CD4-positive, alpha-beta memory T cell (primary cell): ENCODE results near the gene FAM78A. TPM values are rescaled to one million over a fixed set of nuclear protein-coding genes. Genes with fewer than 3 reads are reported as not detected.
A peak's percentile ranks its signal among the peaks of the same experiment; 100 is the strongest.

ENCODE experiments used
- CTCF ChIA-PET: fragments of 350-600 bp; sonication (Branson Sonifier 250); formaldehyde crosslinking; loops from one replicate; lab custom pipeline; 2021; ENCODE audit warnings: inconsistent platforms; ENCODE audit not compliant: partially characterized antibody; lab: Charles Lee
- POLR2A ChIA-PET: fragments of 350-600 bp; sonication (Branson Sonifier 250); formaldehyde crosslinking; loops from one replicate; lab custom pipeline; 2021; ENCODE audit not compliant: partially characterized antibody; lab: Charles Lee
- DNase-seq, 5 donors: peaks; one replicate each; pipeline versions ENCODE4 v3.0.0 to v3.0.0-alpha.2; 2020 to 2022; ENCODE audit warnings: mixed read lengths in 1 of 5
- H3K27ac ChIP-seq: one replicate; pipeline ENCODE4 v1.7.0; 2013; ENCODE audit warnings: low read depth, low read length
- H3K27me3 ChIP-seq: 2 replicates; pipeline ENCODE4 v1.7.0; 2013; ENCODE audit warnings: mild to moderate bottlenecking, low read length, moderate library complexity; ENCODE audit not compliant: insufficient read depth
- H3K36me3 ChIP-seq: 2 replicates; pipeline ENCODE4 v1.7.0; 2013; ENCODE audit warnings: mild to moderate bottlenecking, low read length, moderate library complexity; ENCODE audit not compliant: insufficient read depth
- H3K4me1 ChIP-seq: 2 replicates; pipeline ENCODE4 v1.7.0; 2013; ENCODE audit warnings: mild to moderate bottlenecking, low read length, moderate library complexity; ENCODE audit not compliant: insufficient read depth
- H3K4me3 ChIP-seq, 2 donors: one replicate each; pipeline ENCODE4 v1.7.0; 2013; ENCODE audit warnings: low read length in 2 of 2, mild to moderate bottlenecking in 1 of 2
- H3K9me3 ChIP-seq, 2 donors: one replicate each; pipeline ENCODE4 v1.7.0; 2013; ENCODE audit warnings: low read length in 2 of 2, control low read depth in 1 of 2; ENCODE audit not compliant: control insufficient read depth in 1 of 2
- H3K27ac Mint-ChIP-seq, 7 donors: one replicate each; pipeline ENCODE4 v1.8.0; 2020 to 2021; ENCODE audit warnings: mixed read lengths in 7 of 7, mild to moderate bottlenecking in 6 of 7, inconsistent platforms in 3 of 7, moderate library complexity in 3 of 7
- H3K27me3 Mint-ChIP-seq, 2 donors: one replicate each; pipeline ENCODE4 v1.8.0; 2020 to 2021; ENCODE audit warnings: mixed read lengths in 2 of 2
- H3K36me3 Mint-ChIP-seq, 2 donors: one replicate each; pipeline ENCODE4 v1.8.0; 2020 to 2021; ENCODE audit warnings: mixed read lengths in 2 of 2, inconsistent platforms in 1 of 2, mild to moderate bottlenecking in 1 of 2
- H3K4me1 Mint-ChIP-seq, 4 donors: one replicate each; pipeline ENCODE4 v1.8.0; 2020 to 2021; ENCODE audit warnings: mixed read lengths in 4 of 4, mild to moderate bottlenecking in 1 of 4
- H3K4me3 Mint-ChIP-seq, 8 donors: one replicate each; pipeline ENCODE4 v1.8.0; 2020 to 2021; ENCODE audit warnings: mixed read lengths in 8 of 8, mild to moderate bottlenecking in 7 of 8, moderate library complexity in 6 of 8, inconsistent platforms in 3 of 8
- H3K9me3 Mint-ChIP-seq, 8 donors: one replicate each; pipeline ENCODE4 v1.8.0; 2020 to 2021; ENCODE audit warnings: mixed read lengths in 8 of 8, mild to moderate bottlenecking in 5 of 8, inconsistent platforms in 3 of 8, moderate library complexity in 1 of 8
- intact Hi-C: fragments of 100-400 bp; cut with micrococcal nuclease; formaldehyde crosslinking; loops from one replicate; pipeline ENCODE4 v1.15.1; 2023
- polyA plus RNA-seq, 2 donors: library from polyadenylated mRNA; unstranded; fragments of 300-500 nt; fragmentation: Illumina TruSeq; gene quantifications; one replicate each; pipeline ENCODE4 v1.2.3, GENCODE V29; 2021
- total RNA-seq, 2 experiments: library from RNA; stranded (reverse); gene quantifications; one replicate each; pipeline ENCODE4 v1.2.3, GENCODE V29; 2021

FAM78A gene
- total and polyA plus RNA-seq, 4 experiments from 2014 or later: 5.5 to 93.5 (median 61.3) TPM

DNA sequence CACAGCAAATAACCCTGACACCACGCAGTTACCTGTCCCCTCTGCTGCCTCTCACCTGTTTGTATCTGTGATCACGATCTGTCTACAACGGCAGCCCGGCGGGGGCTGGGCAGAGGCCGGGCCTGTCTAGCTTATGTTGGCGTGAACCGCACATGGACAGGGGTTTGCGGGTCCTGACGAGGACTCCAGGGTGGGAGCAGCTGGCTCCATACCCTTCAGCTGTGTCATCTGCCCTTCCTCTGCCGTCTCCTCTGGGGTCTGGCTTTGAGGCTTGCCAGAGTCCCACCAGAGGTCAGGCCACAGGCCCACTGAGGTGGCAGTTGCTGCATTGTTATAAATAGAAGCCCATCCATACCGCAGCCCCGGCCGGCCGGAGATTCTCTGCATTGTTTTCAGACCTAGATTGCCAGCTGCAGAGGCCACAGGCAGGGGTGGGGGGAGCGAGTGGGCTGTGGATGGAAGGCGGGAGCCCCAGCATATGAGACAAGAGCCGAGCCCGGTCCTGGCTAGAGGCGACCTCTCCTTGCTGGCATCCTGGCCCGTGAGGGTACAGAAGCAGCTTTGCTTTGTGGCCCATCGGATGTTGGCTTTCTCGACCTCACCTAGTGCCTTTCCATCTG, 37.8 kb downstream of the FAM78A start:
- ChIA-PET CTCF (interaction anchor here (1.1 to 1.8 kb wide), 3 partner anchors 18 to 98 kb away, joined by 3 to 6 read pairs (median 3); no protein-coding TSS in a partner anchor), POLR2A (interaction anchor here (0.9 to 11.8 kb wide), 8 partner anchors 10 to 134 kb away, joined by 3 to 237 read pairs (median 14); partner anchors contain the start of gene FAM78A)
- intact Hi-C loops: loop anchor here (1.0 to 10.0 kb wide), 4 partner anchors 14 to 64 kb away; no protein-coding TSS in a partner anchor
- DNase-seq: no peak
- Mint-ChIP-seq H3K9me3 (no peaks in the 10 kb centered on the region), H3K36me3 (peaks cover 8 to 10% of the 10 kb centered on the region in 2 donors), H3K27ac (peak overlapping the region; percentile 84 to 98 (median 96)), H3K4me1 (peaks cover 28 to 64% (median 45%) of the 10 kb centered on the region in 4 donors), H3K27me3 (no peaks in the 10 kb centered on the region), H3K4me3 (peak overlapping the region; percentile 77 to 87 (median 83))
- H3K36me3 ChIP-seq: no peaks in the 10 kb centered on the region
- H3K27ac ChIP-seq: peak overlapping the region; percentile 42
- peaks cover 60% of the 10 kb centered on the region for H3K4me1 ChIP-seq
- peak overlapping the region in 1 of 2 donors; percentile 34 for H3K4me3 ChIP-seq
- H3K27me3 ChIP-seq: no peaks in the 10 kb centered on the region
- H3K9me3 ChIP-seq: no peaks in the 10 kb centered on the region

DNA sequence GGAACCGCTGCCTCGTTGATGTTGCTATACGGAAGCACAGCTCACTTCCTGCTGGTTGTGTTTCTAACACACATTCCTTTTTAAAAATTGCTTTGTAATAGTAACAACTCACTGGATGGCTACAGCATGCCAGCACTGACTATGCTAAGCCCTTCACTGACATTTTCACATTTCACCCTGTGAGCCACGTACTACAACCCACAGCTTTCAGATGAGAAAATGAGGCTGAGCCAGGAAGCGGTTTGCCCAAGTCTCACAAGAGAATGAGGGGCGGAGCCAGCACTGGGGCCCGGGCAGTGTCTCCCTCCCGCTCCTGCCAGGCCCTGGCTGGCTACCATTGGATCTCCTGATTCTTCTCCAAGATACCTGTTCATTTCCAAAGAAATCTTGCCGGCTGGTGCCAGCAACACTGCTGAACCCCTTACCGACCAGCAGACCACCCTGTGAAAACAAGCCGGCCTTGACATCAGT, 38.3 kb downstream of the FAM78A start:
- Mint-ChIP-seq H3K27me3 (no peaks in the 10 kb centered on the region), H3K9me3 (no peaks in the 10 kb centered on the region), H3K4me1 (peaks cover 32 to 68% (median 49%) of the 10 kb centered on the region in 4 donors), H3K36me3 (peaks cover 10 to 12% of the 10 kb centered on the region in 2 donors), H3K27ac (peak overlapping the region; percentile 84 to 98 (median 96)), H3K4me3 (peak overlapping the region; percentile 77 to 87 (median 83))
- H3K27me3 ChIP-seq: no peaks in the 10 kb centered on the region
- intact Hi-C loops: loop anchor here (1.0 to 10.0 kb wide), 4 partner anchors 14 to 63 kb away; no protein-coding TSS in a partner anchor
- H3K36me3 ChIP-seq: no peaks in the 10 kb centered on the region
- peak; percentile 84 to 89 (median 85) for DNase-seq
- H3K4me3 ChIP-seq: peak overlapping the region in 1 of 2 donors; percentile 34
- POLR2A ChIA-PET: interaction anchor here (0.9 to 11.8 kb wide), 8 partner anchors 11 to 135 kb away, joined by 3 to 237 read pairs (median 14); partner anchors contain the start of gene FAM78A
- CTCF ChIA-PET: interaction anchor here (1.1 to 3.4 kb wide), 5 partner anchors 18 to 99 kb away, joined by 3 to 14 read pairs (median 3); no protein-coding TSS in a partner anchor
- H3K27ac ChIP-seq: peak overlapping the region; percentile 42
- no peaks in the 10 kb centered on the region for H3K9me3 ChIP-seq
- peaks cover 65% of the 10 kb centered on the region for H3K4me1 ChIP-seq

DNA sequence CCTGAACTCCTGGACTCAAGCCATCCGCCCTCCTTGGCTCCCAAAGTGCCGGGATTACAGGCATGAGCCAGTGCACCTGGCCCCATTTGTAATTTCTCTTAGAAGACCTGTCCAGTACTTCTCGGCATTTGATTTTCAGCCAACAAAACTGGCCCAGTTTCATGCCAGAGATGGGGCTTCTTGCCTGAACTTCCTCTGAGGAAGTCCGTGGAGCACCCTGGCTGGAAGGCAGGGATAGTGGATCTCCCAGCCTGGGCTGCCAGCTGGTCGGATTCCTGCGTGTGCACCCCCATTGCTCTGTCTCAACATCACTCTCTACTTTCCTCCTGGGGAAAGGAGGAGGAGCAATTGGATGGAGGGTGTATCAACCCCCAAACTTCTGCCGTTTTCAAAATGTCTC, 39.0 kb downstream of the FAM78A start:
- no peak for DNase-seq
- Histone ChIP-seq H3K9me3 (no peaks in the 10 kb centered on the region), H3K4me3 (no peak overlapping the region), H3K27ac (no peak overlapping the region), H3K27me3 (no peaks in the 10 kb centered on the region), H3K36me3 (no peaks in the 10 kb centered on the region), H3K4me1 (peaks cover 65% of the 10 kb centered on the region)
- peaks cover 11% of the 10 kb centered on the region in 2 donors for H3K36me3 Mint-ChIP-seq
- peak overlapping the region in 5 of 8 donors; percentile 36 to 87 (median 64) for H3K4me3 Mint-ChIP-seq
- H3K27me3 Mint-ChIP-seq: no peaks in the 10 kb centered on the region
- ChIA-PET POLR2A (interaction anchor here (1.0 to 11.8 kb wide), 7 partner anchors 10 to 136 kb away, joined by 3 to 237 read pairs (median 20); partner anchors contain the start of gene FAM78A), CTCF (interaction anchor here (1.1 to 3.4 kb wide), 5 partner anchors 19 to 99 kb away, joined by 3 to 14 read pairs (median 3); no protein-coding TSS in a partner anchor)
- H3K4me1 Mint-ChIP-seq: peaks cover 32 to 70% (median 50%) of the 10 kb centered on the region in 4 donors
- intact Hi-C loops: loop anchor here (10.0 kb wide), 1 partner anchor 62 kb away; no protein-coding TSS in a partner anchor
- peak overlapping the region; percentile 84 to 98 (median 96) for H3K27ac Mint-ChIP-seq
- no peaks in the 10 kb centered on the region for H3K9me3 Mint-ChIP-seq

DNA sequence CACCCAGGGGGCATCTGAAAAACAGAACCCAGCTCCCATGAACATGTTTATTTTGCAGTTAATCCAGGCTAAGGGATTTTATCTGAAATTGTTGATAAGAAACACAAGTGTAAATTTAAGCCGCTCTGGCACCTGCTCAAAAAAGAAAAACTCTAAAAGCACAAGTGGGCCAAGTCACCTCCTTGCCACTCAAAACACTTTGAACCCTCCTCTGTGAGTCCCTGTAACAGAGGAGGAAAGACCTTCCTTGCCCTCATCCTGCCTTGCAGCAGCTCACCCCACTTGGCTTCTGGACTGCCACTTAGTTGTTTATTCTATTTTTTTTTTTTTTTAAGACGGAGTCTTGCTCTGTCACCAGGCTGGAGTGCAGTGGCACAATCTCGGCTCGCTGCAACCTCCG, 39.5 kb downstream of the FAM78A start:
- Mint-ChIP-seq H3K36me3 (peaks cover 14 to 15% of the 10 kb centered on the region in 2 donors), H3K27ac (peak overlapping the region in 6 of 7 donors; percentile 42 to 96 (median 64)), H3K4me1 (peaks cover 32 to 73% (median 53%) of the 10 kb centered on the region in 4 donors), H3K4me3 (peak overlapping the region in 2 of 8 donors; percentile 26 to 31), H3K9me3 (no peaks in the 10 kb centered on the region), H3K27me3 (no peaks in the 10 kb centered on the region)
- CTCF ChIA-PET: interaction anchor here (1.2 to 3.4 kb wide), 3 partner anchors 16 to 58 kb away, joined by 3 to 14 read pairs (median 10); no protein-coding TSS in a partner anchor
- no peaks in the 10 kb centered on the region for H3K27me3 ChIP-seq
- H3K9me3 ChIP-seq: no peaks in the 10 kb centered on the region
- H3K36me3 ChIP-seq: no peaks in the 10 kb centered on the region
- no peak for DNase-seq
- POLR2A ChIA-PET: interaction anchor here (1.6 to 11.8 kb wide), 5 partner anchors 15 to 136 kb away, joined by 3 to 237 read pairs (median 27); partner anchors contain the start of gene FAM78A
- H3K4me1 ChIP-seq: peaks cover 65% of the 10 kb centered on the region
- intact Hi-C loops: loop anchor here (10.0 kb wide), 1 partner anchor 62 kb away; no protein-coding TSS in a partner anchor
- no peak overlapping the region for H3K4me3 ChIP-seq
- peak overlapping the region; percentile 22 for H3K27ac ChIP-seq

DNA sequence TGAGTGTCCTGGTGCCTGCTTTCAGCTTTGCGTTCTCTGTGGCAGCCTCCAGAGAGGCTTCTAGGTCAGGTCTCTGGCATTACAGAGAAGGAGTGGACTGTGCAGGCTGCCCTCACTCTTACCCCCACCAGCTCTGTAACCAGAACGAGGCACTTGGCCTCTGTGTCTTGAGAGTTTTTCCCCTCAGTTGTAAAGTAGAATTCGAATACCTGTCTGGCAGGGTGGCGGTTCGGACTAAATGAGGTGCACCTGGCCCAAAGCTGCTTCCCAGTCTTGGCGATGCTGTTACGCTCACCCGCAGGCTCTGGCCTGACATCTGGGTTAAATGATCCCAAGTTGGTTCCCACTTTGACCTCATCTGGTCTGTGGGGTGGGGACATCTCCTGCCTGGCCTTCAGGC, 40.1 kb downstream of the FAM78A start:
- H3K27ac ChIP-seq: peak overlapping the region; percentile 22
- Mint-ChIP-seq H3K4me1 (peaks cover 32 to 73% (median 54%) of the 10 kb centered on the region in 4 donors), H3K27me3 (no peaks in the 10 kb centered on the region), H3K27ac (peak overlapping the region in 2 of 7 donors; percentile 23 to 86), H3K4me3 (no peak overlapping the region), H3K9me3 (no peaks in the 10 kb centered on the region), H3K36me3 (peaks cover 18 to 19% of the 10 kb centered on the region in 2 donors)
- POLR2A ChIA-PET: interaction anchor here (9.3 to 11.8 kb wide), 2 partner anchors 21 to 37 kb away, joined by 124 to 237 read pairs; partner anchors contain the start of gene FAM78A
- no peaks in the 10 kb centered on the region for H3K27me3 ChIP-seq
- H3K36me3 ChIP-seq: no peaks in the 10 kb centered on the region
- intact Hi-C loops: loop anchor here (10.0 kb wide), 1 partner anchor 61 kb away; no protein-coding TSS in a partner anchor
- DNase-seq: no peak
- peaks cover 65% of the 10 kb centered on the region for H3K4me1 ChIP-seq
- H3K9me3 ChIP-seq: no peaks in the 10 kb centered on the region
- H3K4me3 ChIP-seq: no peak overlapping the region
- CTCF ChIA-PET: interaction anchor here (0.8 to 3.4 kb wide), 3 partner anchors 16 to 100 kb away, joined by 3 to 14 read pairs (median 10); no protein-coding TSS in a partner anchor

DNA sequence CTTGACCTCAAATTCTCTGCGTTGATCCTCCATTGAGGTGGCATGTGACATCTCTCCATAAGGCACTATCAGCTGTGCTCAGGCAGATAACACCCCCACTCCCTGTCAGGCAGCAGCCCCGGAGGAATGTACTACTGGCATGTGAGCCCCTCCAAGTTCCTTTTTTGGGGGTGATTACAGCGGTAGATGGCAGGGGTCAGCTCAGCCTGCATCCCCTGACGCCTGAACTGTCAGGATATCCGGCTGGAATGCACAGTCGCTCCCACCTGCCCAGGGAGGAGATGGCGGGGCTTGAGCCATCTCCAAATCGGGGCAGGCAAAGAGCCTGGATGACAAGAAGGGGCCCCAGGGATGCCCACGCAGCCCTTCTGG, 40.8 kb downstream of the FAM78A start:
- peak overlapping the region in 6 of 7 donors; percentile 47 to 86 (median 62) for H3K27ac Mint-ChIP-seq
- Histone ChIP-seq H3K27ac (no peak overlapping the region), H3K4me3 (no peak overlapping the region), H3K4me1 (peaks cover 65% of the 10 kb centered on the region), H3K27me3 (no peaks in the 10 kb centered on the region), H3K36me3 (no peaks in the 10 kb centered on the region), H3K9me3 (no peaks in the 10 kb centered on the region)
- H3K4me1 Mint-ChIP-seq: peaks cover 32 to 73% (median 54%) of the 10 kb centered on the region in 4 donors
- no peak for DNase-seq
- intact Hi-C loops: loop anchor here (10.0 kb wide), 1 partner anchor 61 kb away; no protein-coding TSS in a partner anchor
- no peaks in the 10 kb centered on the region for H3K9me3 Mint-ChIP-seq
- CTCF ChIA-PET: interaction anchor here (0.8 to 3.4 kb wide), 4 partner anchors 17 to 101 kb away, joined by 3 to 14 read pairs (median 7); no protein-coding TSS in a partner anchor
- peak overlapping the region in 1 of 8 donors; percentile 10 for H3K4me3 Mint-ChIP-seq
- H3K36me3 Mint-ChIP-seq: peaks cover 22 to 25% of the 10 kb centered on the region in 2 donors
- POLR2A ChIA-PET: interaction anchor here (1.2 to 11.8 kb wide), 5 partner anchors 14 to 37 kb away, joined by 3 to 237 read pairs (median 12); partner anchors contain the start of gene FAM78A
- H3K27me3 Mint-ChIP-seq: no peaks in the 10 kb centered on the region
